Neural progenitor cell (in vitro differentiated cells): ENCODE measurements around the gene CDK4.

ENCODE experiments used
- CTCF ChIP-seq: fragments of 200-600 bp; sonication (generic); IDR thresholded peaks from 2 replicates; pipeline ENCODE4 v1.5.1; 2017; ENCODE audit warnings: antibody characterized with exemption, mild to moderate bottlenecking
- EZH2phosphoT487 ChIP-seq: fragments of 200-600 bp; sonication (generic); IDR thresholded peaks from 2 replicates; pipeline ENCODE4 v1.6.1; 2017; ENCODE audit warnings: antibody characterized with exemption

- TF ChIP-seq CTCF (no peak), EZH2phosphoT487 (no peak)
Measured at GRCh38 chr12:57718641-57719528, 33.2 kb downstream of the CDK4 start.
